Cardiac muscle cell (in vitro differentiated cells and primary cell): ENCODE measurements around the gene WRAP73. TPM values are rescaled to one million over a fixed set of nuclear protein-coding genes. Genes with fewer than 3 reads are reported as not detected.

Experiments used
- DNase-seq, 2 donors: peaks; one replicate each; pipeline versions ENCODE4 v3.0.0 to v3.0.0-alpha.2; 2010 to 2017; ENCODE audit warnings: low read depth in 1 of 2, low spot score in 1 of 2
- H3K27ac ChIP-seq: fragments of 200-600 bp; sonication (generic); 2 replicates; pipeline ENCODE4 v1.5.1; 2016
- H3K27me3 ChIP-seq: fragments of 200-600 bp; sonication (generic); 2 replicates; pipeline ENCODE4 v1.6.0; 2016; ENCODE audit warnings: control low read depth
- H3K36me3 ChIP-seq: fragments of 200-600 bp; sonication (generic); 2 replicates; pipeline ENCODE4 v1.5.1; 2016; ENCODE audit warnings: control low read depth
- H3K4me1 ChIP-seq: fragments of 200-600 bp; sonication (generic); 2 replicates; pipeline ENCODE4 v1.8.1; 2017; ENCODE audit warnings: low read depth, mild to moderate bottlenecking, mixed run types
- H3K4me3 ChIP-seq: fragments of 200-600 bp; sonication (generic); 2 replicates; pipeline ENCODE4 v1.5.1; 2016; ENCODE audit warnings: mild to moderate bottlenecking
- H3K9me3 ChIP-seq: fragments of 200-600 bp; sonication (generic); 2 replicates; pipeline ENCODE4 v1.5.1; 2017; ENCODE audit warnings: low read depth, mild to moderate bottlenecking, control low read depth
- polyA plus RNA-seq: library from polyadenylated mRNA; unstranded; fragments of >200 nt; fragmentation: Nextera tagmentation; extraction: Ambion mirVana; gene quantifications from 2 replicates; pipeline ENCODE4 v1.2.1, GENCODE V29; 2016
- total RNA-seq: library from RNA; depleted of rRNA; stranded (reverse); fragments of >200 nt; gene quantifications from 2 replicates; pipeline ENCODE4 v1.2.3, GENCODE V29; 2016
- TF ChIP-seq, protein P1 (sequence below): IDR thresholded peaks from 2 replicates; pipeline ENCODE4 v1.5.1; 2012; ENCODE audit warnings: low read depth, mild to moderate bottlenecking, low read length

WRAP73 gene
- total and polyA plus RNA-seq, 2 experiments from 2014 or later, result 21.6 to 25.9 TPM

DNA sequence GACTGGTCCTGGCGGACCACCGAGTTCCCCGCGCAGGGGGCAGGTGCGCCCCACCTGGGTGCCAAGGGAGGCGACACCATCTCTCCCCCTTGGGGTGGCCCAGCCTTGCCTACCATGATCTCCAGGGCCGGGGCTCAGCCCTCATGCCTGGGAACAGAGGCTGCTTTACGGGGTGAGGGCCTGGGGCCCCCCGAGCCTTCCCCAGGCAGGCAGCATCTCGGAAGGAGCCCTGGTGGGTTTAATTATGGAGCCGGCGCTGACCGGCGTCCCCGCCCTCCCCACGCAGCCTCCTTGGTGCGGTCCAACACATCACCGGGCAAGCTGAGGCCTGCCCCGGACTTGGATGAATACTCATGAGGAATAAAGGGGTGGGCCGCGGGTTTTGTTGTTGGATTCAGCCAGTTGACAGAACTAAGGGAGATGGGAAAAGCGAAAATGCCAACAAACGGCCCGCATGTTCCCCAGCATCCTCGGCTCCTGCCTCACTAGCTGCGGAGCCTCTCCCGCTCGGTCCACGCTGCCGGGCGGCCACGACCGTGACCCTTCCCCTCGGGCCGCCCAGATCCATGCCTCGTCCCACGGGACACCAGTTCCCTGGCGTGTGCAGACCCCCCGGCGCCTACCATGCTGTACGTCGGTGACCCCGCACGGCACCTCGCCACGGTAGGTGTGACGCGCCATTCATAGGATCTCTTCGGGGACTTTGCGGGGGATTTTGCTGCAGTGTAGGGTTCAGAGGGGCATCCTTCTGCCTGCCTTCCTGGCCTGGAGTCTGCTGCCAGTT lies 40.6 kb upstream of the WRAP73 start:
- Histone ChIP-seq H3K36me3 (no peaks in the 10 kb centered on the region), H3K9me3 (no peaks in the 10 kb centered on the region), H3K27me3 (peaks cover 7% of the 10 kb centered on the region), H3K27ac (no peak overlapping the region), H3K4me3 (no peak overlapping the region), H3K4me1 (no peaks in the 10 kb centered on the region)
- DNase-seq, result no peak
- TF ChIP-seq, protein P1, sequence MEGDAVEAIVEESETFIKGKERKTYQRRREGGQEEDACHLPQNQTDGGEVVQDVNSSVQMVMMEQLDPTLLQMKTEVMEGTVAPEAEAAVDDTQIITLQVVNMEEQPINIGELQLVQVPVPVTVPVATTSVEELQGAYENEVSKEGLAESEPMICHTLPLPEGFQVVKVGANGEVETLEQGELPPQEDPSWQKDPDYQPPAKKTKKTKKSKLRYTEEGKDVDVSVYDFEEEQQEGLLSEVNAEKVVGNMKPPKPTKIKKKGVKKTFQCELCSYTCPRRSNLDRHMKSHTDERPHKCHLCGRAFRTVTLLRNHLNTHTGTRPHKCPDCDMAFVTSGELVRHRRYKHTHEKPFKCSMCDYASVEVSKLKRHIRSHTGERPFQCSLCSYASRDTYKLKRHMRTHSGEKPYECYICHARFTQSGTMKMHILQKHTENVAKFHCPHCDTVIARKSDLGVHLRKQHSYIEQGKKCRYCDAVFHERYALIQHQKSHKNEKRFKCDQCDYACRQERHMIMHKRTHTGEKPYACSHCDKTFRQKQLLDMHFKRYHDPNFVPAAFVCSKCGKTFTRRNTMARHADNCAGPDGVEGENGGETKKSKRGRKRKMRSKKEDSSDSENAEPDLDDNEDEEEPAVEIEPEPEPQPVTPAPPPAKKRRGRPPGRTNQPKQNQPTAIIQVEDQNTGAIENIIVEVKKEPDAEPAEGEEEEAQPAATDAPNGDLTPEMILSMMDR, result no peak

DNA sequence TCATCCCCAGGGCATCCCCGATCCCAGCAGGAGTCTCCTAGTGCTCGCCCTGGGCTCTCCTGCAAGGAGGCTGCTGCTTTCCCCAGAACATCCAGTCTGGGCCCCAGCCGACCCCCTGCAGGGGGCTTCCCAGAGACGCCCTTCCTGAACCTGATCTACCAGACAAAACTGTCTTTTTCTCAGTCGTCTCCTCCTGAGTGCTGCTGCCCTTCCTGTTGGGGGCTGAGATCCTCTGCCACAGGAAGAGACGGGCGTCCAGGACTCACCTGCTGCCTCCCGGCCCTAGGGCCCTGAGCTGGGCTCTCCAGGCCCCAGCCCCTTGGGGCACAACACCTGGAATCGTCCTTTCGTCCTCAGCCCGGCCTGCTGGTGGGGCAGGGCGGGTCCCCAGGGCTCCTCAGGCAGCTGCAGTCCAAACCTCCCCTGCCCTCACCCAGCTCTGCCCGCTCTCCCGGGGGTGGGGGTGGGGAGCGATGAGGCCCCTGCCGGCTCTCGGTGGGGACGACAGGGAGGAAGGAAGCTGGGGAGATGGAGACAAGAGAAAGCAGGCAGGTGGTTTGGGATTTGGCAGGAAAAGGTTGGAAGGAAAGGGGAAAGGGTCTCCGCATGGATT lies 39.3 kb upstream of the WRAP73 start:
- H3K27me3 ChIP-seq, result peaks cover 20% of the 10 kb centered on the region
- TF ChIP-seq, protein P1, result no peak
- no peak for DNase-seq
- no peaks in the 10 kb centered on the region for H3K9me3 ChIP-seq
- H3K4me3 ChIP-seq, result no peak overlapping the region
- H3K36me3 ChIP-seq, result no peaks in the 10 kb centered on the region
- no peak overlapping the region for H3K27ac ChIP-seq
- H3K4me1 ChIP-seq, result no peaks in the 10 kb centered on the region

DNA sequence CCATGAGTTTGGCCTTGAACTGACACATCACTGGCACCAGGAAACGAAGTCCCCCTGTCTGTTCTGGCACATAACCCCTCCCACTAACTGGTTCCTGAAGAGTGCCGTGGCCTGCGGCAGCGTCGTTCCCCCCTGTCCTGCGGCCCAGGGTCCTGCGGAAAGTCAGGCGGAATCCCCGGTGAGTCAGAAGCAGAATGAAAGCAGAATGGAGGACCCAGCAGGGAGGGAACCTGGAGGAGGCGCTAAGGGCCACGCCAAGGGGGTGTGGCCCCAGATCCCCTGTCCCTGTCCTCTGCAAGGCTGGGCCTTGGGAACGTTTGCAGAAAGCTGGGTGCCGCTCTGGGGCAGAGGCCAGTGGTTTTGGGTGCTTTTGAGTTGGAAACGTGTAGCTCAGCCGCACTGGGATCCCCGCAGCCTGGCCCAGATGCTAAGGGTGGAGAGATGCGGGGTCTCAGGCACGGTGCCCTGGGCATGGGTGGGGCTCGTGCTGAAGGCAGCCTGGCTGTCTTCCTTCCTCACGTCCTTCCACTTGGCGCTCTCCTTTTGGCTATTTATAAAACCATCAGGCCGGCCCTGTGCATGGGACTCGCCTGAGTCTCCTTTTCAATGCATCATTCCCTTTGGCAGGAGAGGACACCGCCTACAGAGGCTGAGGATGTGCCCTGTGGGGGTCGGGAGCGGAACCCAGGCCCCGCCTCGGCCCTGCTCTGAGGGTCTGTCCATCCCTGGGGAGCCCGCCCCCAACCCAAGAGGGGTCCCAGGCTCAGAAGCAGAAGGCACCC lies 38.6 kb upstream of the WRAP73 start:
- no peaks in the 10 kb centered on the region for H3K9me3 ChIP-seq
- no peak overlapping the region for H3K27ac ChIP-seq
- no peaks in the 10 kb centered on the region for H3K4me1 ChIP-seq
- H3K27me3 ChIP-seq, result peaks cover 21% of the 10 kb centered on the region
- no peak overlapping the region for H3K4me3 ChIP-seq
- DNase-seq, result no peak
- TF ChIP-seq, protein P1, result no peak
- H3K36me3 ChIP-seq, result no peaks in the 10 kb centered on the region

DNA sequence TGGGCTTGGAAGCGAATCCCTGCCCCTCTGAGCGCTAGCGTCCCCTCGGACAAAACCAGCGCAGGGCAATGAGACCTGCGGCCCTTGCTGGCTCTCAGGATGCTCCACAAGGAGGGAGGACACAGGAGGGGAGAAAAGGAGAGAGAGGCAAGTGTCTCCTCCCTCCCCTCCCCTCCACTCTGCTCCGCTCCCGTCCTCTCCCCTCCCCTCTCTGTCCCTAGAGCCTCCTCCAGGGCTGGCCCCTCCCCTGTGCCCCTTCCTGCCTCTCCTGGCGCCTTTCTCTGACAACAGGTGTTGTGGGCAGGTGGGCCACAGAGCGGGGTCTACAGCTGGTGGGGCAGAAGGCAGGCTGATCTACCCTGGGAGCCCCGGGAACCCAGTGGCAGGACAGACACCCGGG lies 37.6 kb upstream of the WRAP73 start:
- peaks cover 21% of the 10 kb centered on the region for H3K27me3 ChIP-seq
- DNase-seq, result no peak
- no peak overlapping the region for H3K27ac ChIP-seq
- H3K9me3 ChIP-seq, result no peaks in the 10 kb centered on the region
- TF ChIP-seq, protein P1, result no peak
- no peak overlapping the region for H3K4me3 ChIP-seq
- H3K4me1 ChIP-seq, result no peaks in the 10 kb centered on the region
- H3K36me3 ChIP-seq, result no peaks in the 10 kb centered on the region

DNA sequence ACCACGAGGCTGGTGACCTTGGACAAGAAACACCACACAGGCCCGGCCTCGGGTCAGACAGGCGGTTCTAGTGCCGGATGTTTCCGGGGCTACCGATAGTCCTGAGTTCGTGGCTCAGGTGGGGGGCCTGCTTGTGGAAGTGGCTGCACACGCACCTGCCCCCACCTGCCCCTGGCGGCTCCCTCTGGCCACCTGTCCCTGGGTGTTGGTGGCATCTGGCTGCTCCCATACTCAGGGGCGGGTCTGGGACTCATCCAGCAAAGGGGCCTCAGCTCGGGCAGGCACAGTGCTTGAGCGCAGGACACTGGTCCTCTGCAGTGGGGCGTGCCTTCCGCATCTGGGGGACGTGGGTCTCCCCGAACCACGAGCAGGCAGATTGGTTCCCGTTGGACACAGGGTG lies 36.0 kb upstream of the WRAP73 start:
- H3K9me3 ChIP-seq, result no peaks in the 10 kb centered on the region
- no peaks in the 10 kb centered on the region for H3K36me3 ChIP-seq
- H3K4me1 ChIP-seq, result no peaks in the 10 kb centered on the region
- DNase-seq, result no peak
- TF ChIP-seq, protein P1, result no peak
- H3K27ac ChIP-seq, result no peak overlapping the region
- no peak overlapping the region for H3K4me3 ChIP-seq
- H3K27me3 ChIP-seq, result peaks cover 21% of the 10 kb centered on the region
